GM23338 (cell line): ENCODE measurements around the gene FPGS. TPM values are rescaled to one million over a fixed set of nuclear protein-coding genes. Genes with fewer than 3 reads are reported as not detected.
A peak's percentile ranks its signal among the peaks of the same experiment; 100 is the strongest.

Experiments used
- ATAC-seq: fragments of 200-7000 bp; cut with Tn5 transposase; 3 replicates; pipeline ENCODE4 v1.9.1; 2020
- DNase-seq: peaks from one replicate; pipeline ENCODE4 v3.0.0-alpha.2; 2015; ENCODE audit warnings: low spot score
- H2AFZ ChIP-seq: fragments of 200-600 bp; sonication (generic); 2 replicates; pipeline ENCODE4 v1.8.0; 2016; ENCODE audit warnings: antibody characterized with exemption, mild to moderate bottlenecking, moderate library complexity
- H3F3A ChIP-seq: fragments of 200-600 bp; sonication (generic); replicated peaks from 2 replicates; pipeline ENCODE4 v1.8.0; 2017; ENCODE audit warnings: antibody characterized with exemption, mixed run types, low read depth
- H3K27ac ChIP-seq: fragments of 200-600 bp; sonication (generic); 2 replicates; pipeline ENCODE4 v1.6.1; 2016; ENCODE audit warnings: low read depth
- H3K27me3 ChIP-seq: fragments of 200-600 bp; sonication (generic); 2 replicates; pipeline ENCODE4 v1.8.0; 2016; ENCODE audit warnings: mild to moderate bottlenecking, mixed run types, moderate library complexity; ENCODE audit not compliant: insufficient read depth
- H3K36me3 ChIP-seq: fragments of 200-600 bp; sonication (generic); 2 replicates; pipeline ENCODE4 v1.8.0; 2016; ENCODE audit warnings: mild to moderate bottlenecking; ENCODE audit not compliant: insufficient read depth
- H3K4me1 ChIP-seq: fragments of 200-600 bp; sonication (generic); 2 replicates; pipeline ENCODE4 v1.8.0; 2016; ENCODE audit warnings: mild to moderate bottlenecking, moderate library complexity; ENCODE audit not compliant: insufficient read depth
- H3K4me2 ChIP-seq: fragments of 200-600 bp; sonication (generic); 2 replicates; pipeline ENCODE4 v1.7.1; 2017; ENCODE audit warnings: mixed run types
- H3K4me3 ChIP-seq: fragments of 200-600 bp; sonication (generic); 2 replicates; pipeline ENCODE4 v1.6.1; 2016; ENCODE audit warnings: mixed run types
- H3K79me2 ChIP-seq: fragments of 200-600 bp; sonication (generic); replicated peaks from 2 replicates; pipeline ENCODE4 v1.8.0; 2017; ENCODE audit warnings: mild to moderate bottlenecking; ENCODE audit not compliant: insufficient read depth
- H3K9me2 ChIP-seq: fragments of 200-600 bp; sonication (generic); 2 replicates; pipeline ENCODE4 v1.8.0; 2017; ENCODE audit not compliant: insufficient read depth
- H4K20me1 ChIP-seq: fragments of 200-600 bp; sonication (generic); replicated peaks from 2 replicates; pipeline ENCODE4 v1.8.0; 2017; ENCODE audit warnings: mild to moderate bottlenecking; ENCODE audit not compliant: insufficient read depth
- H3K27ac Mint-ChIP-seq: 2 replicates; pipeline ENCODE4 v1.8.0; 2020; ENCODE audit warnings: inconsistent platforms, mild to moderate bottlenecking, moderate library complexity, mixed read lengths
- H3K27me3 Mint-ChIP-seq: 3 replicates; pipeline ENCODE4 v1.8.0; 2022; ENCODE audit warnings: low read depth, mild to moderate bottlenecking, moderate library complexity, mixed read lengths, inconsistent platforms; ENCODE audit not compliant: insufficient read depth, poor library complexity
- H3K36me3 Mint-ChIP-seq: 3 replicates; pipeline ENCODE4 v1.8.0; 2021; ENCODE audit warnings: low read depth, mild to moderate bottlenecking, inconsistent platforms, moderate library complexity, mixed read lengths
- H3K4me1 Mint-ChIP-seq: 3 replicates; pipeline ENCODE4 v1.8.0; 2020; ENCODE audit warnings: mild to moderate bottlenecking, inconsistent platforms, mixed read lengths
- H3K4me3 Mint-ChIP-seq: 3 replicates; pipeline ENCODE4 v1.8.0; 2021; ENCODE audit warnings: moderate library complexity, mild to moderate bottlenecking, inconsistent platforms, mixed read lengths
- H3K9me3 Mint-ChIP-seq: 3 replicates; pipeline ENCODE4 v1.8.0; 2020; ENCODE audit warnings: moderate library complexity, mild to moderate bottlenecking, inconsistent platforms, mixed read lengths
- CTCF ChIP-seq, 2 experiments: fragments of 200-600 bp in 1 of 2; sonication (generic) in 1 of 2; conservative IDR thresholded peaks; 2 replicates each; pipeline versions ENCODE4 v1.5.1 to v1.6.1; 2016 to 2017; ENCODE audit warnings: antibody characterized with exemption in 2 of 2, low read depth in 2 of 2, mild to moderate bottlenecking in 2 of 2, moderate library complexity in 1 of 2
- EZH2phosphoT487 ChIP-seq: fragments of 200-600 bp; sonication (generic); IDR thresholded peaks from one replicate; pipeline ENCODE4 v1.8.1; 2018; ENCODE audit warnings: antibody characterized with exemption; ENCODE audit not compliant: unreplicated experiment
- NANOG ChIP-seq: IDR thresholded peaks from 2 replicates; pipeline ENCODE4 v1.6.1; 2016; ENCODE audit warnings: antibody characterized with exemption, borderline replicate concordance
- REST ChIP-seq: IDR thresholded peaks from one replicate; pipeline ENCODE4 v1.6.1; 2018; ENCODE audit warnings: antibody characterized with exemption; ENCODE audit not compliant: unreplicated experiment
- ZNF114 ChIP-seq: fragments of 250-450 bp; sonication (Bioruptor Pico); IDR thresholded peaks from 2 replicates; pipeline ENCODE4 v1.5.0; 2020; ENCODE audit warnings: mild to moderate bottlenecking, moderate library complexity
- ZNF331 ChIP-seq: fragments of 250-450 bp; sonication (Bioruptor Pico); IDR thresholded peaks from 2 replicates; pipeline ENCODE4 v1.5.0; 2020; ENCODE audit warnings: low read depth, mild to moderate bottlenecking, moderate library complexity
- ZNF462 ChIP-seq: fragments of 250-450 bp; sonication (Bioruptor Pico); IDR thresholded peaks from 2 replicates; pipeline ENCODE4 v1.5.0; 2020; ENCODE audit warnings: mild to moderate bottlenecking, moderate library complexity
- polyA plus RNA-seq: library from polyadenylated mRNA; unstranded; fragments of >200 nt; fragmentation: Nextera tagmentation; extraction: Ambion mirVana; gene quantifications from 2 replicates; pipeline ENCODE4 v1.2.1, GENCODE V29; 2016
- total RNA-seq: library from RNA; depleted of rRNA; stranded (reverse); fragments of >200 nt; shearing (Covaris generic); gene quantifications from 2 replicates; pipeline ENCODE4 v1.2.3, GENCODE V29; 2014

FPGS gene
- total and polyA plus RNA-seq, 2 experiments from 2014 or later, result 40.7 to 87.2 TPM

DNA sequence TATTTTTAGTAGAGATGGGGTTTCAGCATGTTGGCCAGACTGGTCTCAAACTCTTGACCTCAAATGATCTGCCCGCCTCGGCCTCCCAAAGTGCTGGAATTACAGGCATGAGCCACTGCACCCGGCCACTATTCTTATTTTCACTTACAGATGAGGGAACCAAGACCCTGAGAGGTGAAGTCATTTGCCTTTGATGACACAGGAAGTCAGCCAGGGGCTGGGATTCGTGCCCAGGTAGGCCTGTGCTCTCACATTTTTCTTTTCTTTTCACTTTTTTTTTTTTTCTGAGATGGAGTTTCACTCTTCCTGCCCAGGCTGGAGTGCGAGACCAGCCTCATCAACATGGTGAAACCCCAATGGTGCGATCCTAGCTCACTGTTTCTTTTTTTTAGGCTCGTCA lies 29.6 kb downstream of the FPGS start (continued):
- TF ChIP-seq ZNF462 (CRISPR knock-in tag) (no peak), EZH2phosphoT487 (no peak), NANOG (no peak), CTCF (conservative IDR thresholded peaks at IDR 0.05; ENCODE audit: low read depth in 2 of 2) (no peak)

DNA sequence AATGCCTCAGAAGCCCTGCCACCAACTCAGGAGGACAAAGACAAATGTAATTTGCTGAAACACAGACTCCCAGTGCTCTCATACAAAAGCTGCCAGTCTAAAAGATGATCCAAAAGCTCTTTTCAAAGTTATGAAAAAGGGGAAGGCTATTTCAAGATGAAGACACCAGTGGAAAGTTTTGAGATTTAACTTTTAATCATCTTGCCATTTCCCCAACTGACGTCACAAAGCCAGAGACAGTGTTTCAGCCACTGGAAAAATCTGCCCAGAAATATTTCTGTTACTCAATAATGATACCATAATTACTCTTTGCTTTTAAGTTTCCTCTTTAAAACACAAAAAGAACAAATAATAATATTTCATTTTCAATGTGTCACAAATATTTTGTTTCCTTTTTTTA lies 30.9 kb downstream of the FPGS start:
- no peaks in the 10 kb centered on the region for H3K79me2 ChIP-seq
- H3K4me1 ChIP-seq, result peaks cover 7% of the 10 kb centered on the region
- no peak overlapping the region for H3K27ac Mint-ChIP-seq
- no peaks in the 10 kb centered on the region; the same call in 2 of the 3 replicates for H3K9me3 Mint-ChIP-seq
- H2AFZ ChIP-seq, result peak overlapping the region; percentile 34; the same call in 1 of the 2 replicates
- peaks cover 4% of the 10 kb centered on the region for H3K27me3 Mint-ChIP-seq
- H3K27me3 ChIP-seq, result no peaks in the 10 kb centered on the region
- H3K4me1 Mint-ChIP-seq, result peaks cover 15% of the 10 kb centered on the region
- DNase-seq (no peak), ATAC-seq (no peak)
- H3K4me3 ChIP-seq, result no peak overlapping the region
- no peak overlapping the region for H3K27ac ChIP-seq
- peaks cover 8% of the 10 kb centered on the region for H3F3A ChIP-seq
- H4K20me1 ChIP-seq, result no peaks in the 10 kb centered on the region
- H3K4me2 ChIP-seq, result no peak overlapping the region
- no peaks in the 10 kb centered on the region for H3K36me3 Mint-ChIP-seq
- H3K36me3 ChIP-seq, result no peaks in the 10 kb centered on the region; the same call in 1 of the 2 replicates
- no peaks in the 10 kb centered on the region for H3K9me2 ChIP-seq
- H3K4me3 Mint-ChIP-seq, result no peak overlapping the region
- no peak for TF ChIP-seq ZNF114 (CRISPR knock-in tag)
- TF ChIP-seq NANOG, result no peak
- no peak for TF ChIP-seq CTCF (conservative IDR thresholded peaks at IDR 0.05; ENCODE audit: low read depth in 2 of 2)
- TF ChIP-seq REST, result no peak
- no peak for TF ChIP-seq ZNF331 (CRISPR knock-in tag)
